Stimulated activated naive CD8-positive, alpha-beta T cell treated with anti-CD3 and anti-CD28 coated beads, Interleukin-15, amount 100 ng/mL, for 72 hours (primary cell): ENCODE results near the gene CAVIN1.

Experiments
- ATAC-seq: fragments of 150-1000 bp; cut with Tn5 transposase; 2 replicates; pipeline ENCODE4 v1.10.0; 2021; ENCODE audit warnings: mild to moderate bottlenecking, moderate library complexity
- DNase-seq, 2 donors: peaks; one replicate each; pipeline ENCODE4 v3.0.0; 2021 to 2022
- H3K27ac Mint-ChIP-seq, 2 donors: one replicate each; pipeline ENCODE4 v1.8.0; 2022; ENCODE audit warnings: mild to moderate bottlenecking in 2 of 2, mixed read lengths in 2 of 2, moderate library complexity in 2 of 2
- H3K27me3 Mint-ChIP-seq: one replicate; pipeline ENCODE4 v1.8.0; 2022; ENCODE audit warnings: mixed read lengths
- H3K4me1 Mint-ChIP-seq: one replicate; pipeline ENCODE4 v1.8.0; 2022; ENCODE audit warnings: mild to moderate bottlenecking, mixed read lengths
- H3K4me3 Mint-ChIP-seq, 2 donors: one replicate each; pipeline ENCODE4 v1.8.0; 2022; ENCODE audit warnings: mild to moderate bottlenecking in 2 of 2, mixed read lengths in 2 of 2, moderate library complexity in 1 of 2
- H3K9me3 Mint-ChIP-seq, 2 donors: one replicate each; pipeline ENCODE4 v1.8.0; 2022; ENCODE audit warnings: mixed read lengths in 2 of 2

CAVIN1 gene

DNA sequence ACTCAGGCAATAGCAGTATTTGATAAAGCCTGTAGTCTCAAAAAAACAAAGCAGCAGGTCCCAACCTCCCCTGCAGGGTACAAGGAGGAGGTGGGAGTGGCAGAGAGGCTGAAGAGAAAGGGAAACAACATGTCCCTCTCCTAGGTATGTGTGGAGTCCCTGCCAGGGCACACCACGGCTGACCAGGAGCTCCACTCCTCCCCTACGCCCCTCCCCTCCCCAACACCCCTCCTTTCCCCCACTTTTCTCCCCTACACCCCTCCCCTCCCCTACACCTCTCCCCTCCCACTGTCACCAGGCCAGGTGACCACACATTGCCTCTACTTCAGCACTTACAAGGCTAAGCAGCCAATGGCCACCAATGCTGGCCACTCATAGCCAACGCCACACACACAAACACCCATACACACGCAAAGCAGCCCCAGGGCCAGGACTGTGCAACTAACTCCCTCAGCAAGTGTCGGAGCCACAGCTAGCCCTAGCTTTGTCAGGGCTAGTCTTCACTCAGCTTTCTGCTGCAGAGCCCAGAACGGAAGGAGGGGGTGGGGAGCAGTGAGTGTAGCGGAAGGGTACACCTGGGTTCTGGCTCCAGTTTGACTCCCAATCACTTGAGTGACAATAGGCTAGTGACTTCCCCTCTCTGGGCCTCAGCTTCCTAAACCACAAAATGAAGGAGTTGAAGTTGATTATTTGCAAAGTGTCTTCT is 8.2 kb downstream of the CAVIN1 start:
- H3K4me1 Mint-ChIP-seq, result peaks cover 28% of the 10 kb centered on the region
- H3K27ac Mint-ChIP-seq, result peak overlapping the region in 1 of 2 donors; percentile 85
- DNase-seq (peak; percentile 41 to 58), ATAC-seq (peak; percentile 93)
- H3K4me3 Mint-ChIP-seq, result peak overlapping the region; percentile 65 to 69
- H3K27me3 Mint-ChIP-seq, result peaks cover under 1% of the 10 kb centered on the region
- no peaks in the 10 kb centered on the region for H3K9me3 Mint-ChIP-seq

- no peak for DNase-seq
- peaks cover 23% of the 10 kb centered on the region for H3K4me1 Mint-ChIP-seq
- peak overlapping the region in 1 of 2 donors; percentile 57 for H3K27ac Mint-ChIP-seq
- no peak for ATAC-seq
- no peaks in the 10 kb centered on the region for H3K9me3 Mint-ChIP-seq
- H3K27me3 Mint-ChIP-seq, result no peaks in the 10 kb centered on the region
- no peak overlapping the region for H3K4me3 Mint-ChIP-seq
Measured at GRCh38 chr17:42413464-42414040, 9.5 kb downstream of the CAVIN1 start.

- Mint-ChIP-seq H3K9me3 (no peaks in the 10 kb centered on the region), H3K27ac (no peak overlapping the region), H3K4me3 (no peak overlapping the region), H3K27me3 (no peaks in the 10 kb centered on the region), H3K4me1 (peaks cover 29% of the 10 kb centered on the region)
- no peak for ATAC-seq
- no peak for DNase-seq
Measured at GRCh38 chr17:42411905-42412679, 11.0 kb downstream of the CAVIN1 start.

DNA sequence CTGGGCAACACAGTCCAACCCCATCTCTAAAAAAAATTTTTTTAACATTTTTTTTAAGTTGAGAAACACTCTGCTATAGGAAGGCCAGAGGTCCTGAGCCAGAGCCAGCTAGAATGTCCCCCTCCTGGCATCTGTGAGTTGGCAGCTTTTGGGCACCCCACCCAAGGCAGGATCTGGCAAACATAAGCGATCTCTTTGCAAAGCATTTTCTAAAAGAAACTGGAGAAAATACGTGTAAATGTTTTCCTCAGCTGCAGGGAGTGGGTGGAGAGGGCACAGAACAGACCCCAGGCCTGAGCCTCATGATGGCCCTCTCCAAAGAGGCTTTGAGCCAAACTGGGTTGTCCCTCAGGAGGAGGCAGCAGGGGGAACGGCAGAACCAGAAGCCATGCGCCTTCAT is 11.7 kb downstream of the CAVIN1 start:
- no peak for DNase-seq
- H3K9me3 Mint-ChIP-seq, result no peaks in the 10 kb centered on the region
- H3K4me1 Mint-ChIP-seq, result peaks cover 29% of the 10 kb centered on the region
- H3K27ac Mint-ChIP-seq, result no peak overlapping the region
- H3K27me3 Mint-ChIP-seq, result no peaks in the 10 kb centered on the region
- H3K4me3 Mint-ChIP-seq, result no peak overlapping the region
- ATAC-seq, result no peak

DNA sequence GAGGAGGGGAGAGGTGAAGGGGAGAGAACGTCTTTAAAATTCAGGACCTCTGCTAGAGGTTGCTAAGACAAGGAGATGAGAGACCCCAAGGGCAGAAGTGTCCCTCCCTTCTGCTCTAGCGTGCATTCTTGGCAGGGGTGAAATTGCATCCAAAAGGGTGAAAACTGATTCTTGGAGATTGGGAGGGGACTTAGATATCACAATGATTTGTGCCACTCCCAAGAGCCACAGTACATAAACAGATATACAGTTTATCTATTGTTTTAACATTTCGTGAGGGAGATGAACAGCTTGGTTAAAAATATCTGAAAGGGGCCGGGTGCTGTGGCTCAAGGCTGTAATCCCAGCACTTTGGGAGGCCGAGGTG is 12.8 kb downstream of the CAVIN1 start:
- H3K4me3 Mint-ChIP-seq, result no peak overlapping the region
- ATAC-seq, result no peak

DNA sequence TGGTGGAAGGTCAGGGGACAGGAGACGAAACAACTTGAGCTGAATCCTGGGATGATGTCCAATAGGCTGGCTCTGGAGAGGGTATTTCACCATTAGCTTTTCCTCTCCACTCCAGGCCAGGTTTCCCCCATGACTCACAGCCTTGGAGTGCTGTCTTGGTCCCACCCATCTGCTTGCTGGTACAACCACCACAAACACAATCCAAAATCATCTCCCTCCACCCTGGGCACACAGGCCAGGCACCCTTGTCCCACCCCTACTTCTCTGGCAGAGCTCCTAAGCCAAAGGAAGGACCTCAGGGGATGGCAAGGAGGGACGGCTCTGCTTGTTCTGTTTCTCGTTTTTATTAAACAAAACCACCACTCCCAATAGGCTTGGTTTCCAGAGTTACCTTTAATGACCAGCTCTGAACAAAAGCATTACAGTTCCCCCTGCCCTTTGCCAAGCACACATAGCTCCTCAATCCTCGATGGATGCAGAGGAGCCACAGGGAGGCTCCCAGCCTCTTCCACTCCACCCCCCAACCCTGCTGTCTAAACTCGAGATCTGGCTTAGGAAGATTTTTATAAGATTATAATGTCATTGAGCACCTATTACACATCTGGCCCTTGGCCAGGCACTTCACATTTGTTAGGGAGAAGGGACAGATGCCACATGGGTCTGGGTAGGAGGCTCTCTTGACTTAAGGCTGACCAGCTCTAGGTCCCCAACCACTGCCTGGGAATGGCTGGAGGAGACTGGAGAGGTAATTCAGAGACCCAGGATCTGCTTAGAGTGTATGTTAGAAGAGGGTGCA is 13.3 kb downstream of the CAVIN1 start:
- Mint-ChIP-seq H3K4me3 (no peak overlapping the region), H3K4me1 (peaks cover 21% of the 10 kb centered on the region), H3K9me3 (no peaks in the 10 kb centered on the region), H3K27me3 (no peaks in the 10 kb centered on the region), H3K27ac (no peak overlapping the region)
- ATAC-seq (no peak), DNase-seq (no peak)

More for the DNA sequence above, 12.8 kb downstream of the CAVIN1 start:
- no peaks in the 10 kb centered on the region for H3K27me3 Mint-ChIP-seq
- H3K9me3 Mint-ChIP-seq, result no peaks in the 10 kb centered on the region
- DNase-seq, result no peak
- peaks cover 27% of the 10 kb centered on the region for H3K4me1 Mint-ChIP-seq
- no peak overlapping the region for H3K27ac Mint-ChIP-seq

GRCh38 chr17:42408061-42408460 is 15.0 kb downstream of the CAVIN1 start:
- no peak for ATAC-seq
- H3K9me3 Mint-ChIP-seq, result no peaks in the 10 kb centered on the region
- no peak overlapping the region for H3K27ac Mint-ChIP-seq

GRCh38 chr17:42407289-42407836 is 15.7 kb downstream of the CAVIN1 start:
- DNase-seq (peak; percentile 44 to 56), ATAC-seq (peak; percentile 84)
- Mint-ChIP-seq H3K27ac (peak overlapping the region in 1 of 2 donors; percentile 49), H3K4me3 (no peak overlapping the region), H3K4me1 (peaks cover 30% of the 10 kb centered on the region), H3K9me3 (no peaks in the 10 kb centered on the region), H3K27me3 (no peaks in the 10 kb centered on the region)

More at GRCh38 chr17:42408061-42408460, 15.0 kb downstream of the CAVIN1 start:
- DNase-seq, result no peak
- H3K4me1 Mint-ChIP-seq, result peaks cover 23% of the 10 kb centered on the region
- no peak overlapping the region for H3K4me3 Mint-ChIP-seq
- H3K27me3 Mint-ChIP-seq, result no peaks in the 10 kb centered on the region

DNA sequence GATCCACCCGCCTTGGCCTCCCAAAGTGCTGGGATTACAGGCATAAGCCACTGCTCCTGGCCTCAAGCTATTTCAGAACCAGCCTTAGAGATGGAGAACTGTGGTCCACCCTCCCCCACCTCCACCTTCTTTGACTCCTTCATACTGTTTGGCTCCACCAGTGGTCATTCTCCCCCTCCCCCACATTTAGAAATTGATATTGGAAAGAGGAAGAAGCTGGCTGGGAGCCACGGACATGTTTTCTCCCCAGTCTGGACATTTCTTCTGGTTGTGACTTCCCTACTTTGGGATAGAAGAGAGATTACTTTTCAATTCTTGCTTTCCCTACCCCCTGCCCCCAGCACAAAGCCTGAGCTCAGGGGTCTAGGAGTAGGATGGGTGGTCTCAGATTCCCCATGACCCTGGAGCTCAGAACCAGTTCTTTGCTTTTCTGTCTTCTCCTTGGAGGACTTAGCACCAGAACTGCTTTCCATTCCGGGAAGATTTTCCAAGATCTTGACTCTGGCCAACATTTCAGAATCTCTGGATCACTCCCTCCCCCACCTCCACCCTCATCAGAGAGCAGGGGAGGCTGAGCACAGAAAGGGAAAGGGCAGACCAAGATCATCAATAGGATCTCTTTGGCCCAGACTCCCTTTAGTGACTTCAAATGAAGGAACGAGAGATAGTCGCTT is 16.3 kb downstream of the CAVIN1 start:
- Mint-ChIP-seq H3K27ac (peak overlapping the region in 1 of 2 donors; percentile 24), H3K9me3 (no peaks in the 10 kb centered on the region), H3K27me3 (no peaks in the 10 kb centered on the region), H3K4me1 (peaks cover 36% of the 10 kb centered on the region), H3K4me3 (no peak overlapping the region)
- ATAC-seq (no peak), DNase-seq (no peak)

GRCh38 chr17:42405963-42406495 is 17.0 kb downstream of the CAVIN1 start:
- DNase-seq (peak; percentile 79 to 80), ATAC-seq (peak; percentile 78)
- Mint-ChIP-seq H3K9me3 (no peaks in the 10 kb centered on the region), H3K4me1 (peaks cover 44% of the 10 kb centered on the region), H3K27ac (no peak overlapping the region), H3K4me3 (no peak overlapping the region), H3K27me3 (no peaks in the 10 kb centered on the region)

- no peaks in the 10 kb centered on the region for H3K9me3 Mint-ChIP-seq
- H3K4me3 Mint-ChIP-seq, result no peak overlapping the region
- no peak overlapping the region for H3K27ac Mint-ChIP-seq
- peaks cover 53% of the 10 kb centered on the region for H3K4me1 Mint-ChIP-seq
- DNase-seq, result no peak
- no peaks in the 10 kb centered on the region for H3K27me3 Mint-ChIP-seq
- ATAC-seq, result no peak
Measured at GRCh38 chr17:42405076-42405475, 18.0 kb downstream of the CAVIN1 start.

DNA sequence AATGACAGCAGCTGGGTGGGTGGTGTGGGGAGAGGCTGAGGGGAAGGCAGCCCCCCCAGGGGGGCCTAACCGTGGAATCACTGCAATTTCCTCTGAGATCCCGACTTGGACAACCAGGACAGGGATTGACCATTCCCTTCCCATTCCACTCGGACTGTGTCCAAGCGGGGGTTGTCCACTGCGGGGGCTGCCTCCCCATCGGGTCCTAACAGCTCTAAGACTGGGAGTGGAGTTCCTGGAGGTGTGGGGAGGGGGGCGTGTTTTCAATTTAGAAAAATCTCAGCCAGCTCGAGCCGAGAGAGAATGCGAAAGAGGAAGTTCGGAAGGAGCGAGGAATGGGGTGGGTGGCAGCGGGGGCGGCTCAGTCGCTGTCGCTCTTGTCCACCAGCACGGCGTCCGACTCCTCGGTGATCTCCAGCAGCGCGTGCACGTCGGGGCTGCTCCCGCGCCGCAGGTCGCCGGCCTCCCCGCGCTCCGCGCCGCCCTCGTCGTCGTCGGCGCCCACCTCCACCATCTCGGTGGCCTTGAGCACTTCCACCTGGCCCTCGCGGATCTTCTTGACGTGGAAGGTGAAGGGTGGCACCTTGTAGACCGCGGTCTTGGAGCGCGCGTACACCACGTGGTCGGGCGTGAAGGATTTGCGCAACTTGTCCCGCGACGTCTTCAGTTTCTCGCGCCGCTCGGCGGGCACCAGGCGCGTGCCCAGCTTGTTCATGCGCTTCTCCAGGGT is 18.6 kb downstream of the CAVIN1 start:
- DNase-seq (no peak), ATAC-seq (no peak)
- Mint-ChIP-seq H3K4me1 (peaks cover 57% of the 10 kb centered on the region), H3K9me3 (no peaks in the 10 kb centered on the region), H3K27ac (peak overlapping the region in 1 of 2 donors; percentile 48), H3K4me3 (no peak overlapping the region), H3K27me3 (no peaks in the 10 kb centered on the region)

DNA sequence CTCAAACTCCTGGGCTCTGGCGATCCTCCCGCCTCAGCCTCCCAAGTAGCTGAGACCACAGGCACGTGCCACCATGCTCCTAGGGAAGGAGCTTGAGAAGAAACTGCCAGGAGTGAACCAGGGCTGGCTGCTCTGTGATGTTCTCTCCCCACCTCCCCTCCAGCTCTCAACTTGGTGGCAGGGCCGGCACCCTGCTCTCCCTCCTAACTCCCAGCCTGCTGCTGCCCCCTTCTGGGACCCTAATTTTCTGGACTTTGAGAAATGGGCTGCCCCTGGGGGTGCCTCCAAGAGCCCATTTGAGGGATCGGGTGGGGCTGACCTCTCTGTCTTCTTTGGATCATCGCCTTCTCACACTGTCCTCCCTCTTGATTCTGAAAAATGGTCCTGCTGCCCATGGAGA is 19.9 kb downstream of the CAVIN1 start:
- H3K4me1 Mint-ChIP-seq, result peaks cover 67% of the 10 kb centered on the region
- no peaks in the 10 kb centered on the region for H3K27me3 Mint-ChIP-seq
- ATAC-seq, result peak; percentile 82
- H3K9me3 Mint-ChIP-seq, result no peaks in the 10 kb centered on the region
- peak overlapping the region; percentile 48 to 58 for H3K27ac Mint-ChIP-seq
- peak; percentile 64 to 70 for DNase-seq
- no peak overlapping the region for H3K4me3 Mint-ChIP-seq

- Mint-ChIP-seq H3K27me3 (no peaks in the 10 kb centered on the region), H3K4me1 (peaks cover 61% of the 10 kb centered on the region), H3K9me3 (no peaks in the 10 kb centered on the region), H3K27ac (peak overlapping the region in 1 of 2 donors; percentile 49), H3K4me3 (no peak overlapping the region)
- ATAC-seq, result no peak
- no peak for DNase-seq
Measured at GRCh38 chr17:42402117-42402516, 20.9 kb downstream of the CAVIN1 start.
